ENCODE measurements around the gene SCO2.

SCO2 gene

DNA sequence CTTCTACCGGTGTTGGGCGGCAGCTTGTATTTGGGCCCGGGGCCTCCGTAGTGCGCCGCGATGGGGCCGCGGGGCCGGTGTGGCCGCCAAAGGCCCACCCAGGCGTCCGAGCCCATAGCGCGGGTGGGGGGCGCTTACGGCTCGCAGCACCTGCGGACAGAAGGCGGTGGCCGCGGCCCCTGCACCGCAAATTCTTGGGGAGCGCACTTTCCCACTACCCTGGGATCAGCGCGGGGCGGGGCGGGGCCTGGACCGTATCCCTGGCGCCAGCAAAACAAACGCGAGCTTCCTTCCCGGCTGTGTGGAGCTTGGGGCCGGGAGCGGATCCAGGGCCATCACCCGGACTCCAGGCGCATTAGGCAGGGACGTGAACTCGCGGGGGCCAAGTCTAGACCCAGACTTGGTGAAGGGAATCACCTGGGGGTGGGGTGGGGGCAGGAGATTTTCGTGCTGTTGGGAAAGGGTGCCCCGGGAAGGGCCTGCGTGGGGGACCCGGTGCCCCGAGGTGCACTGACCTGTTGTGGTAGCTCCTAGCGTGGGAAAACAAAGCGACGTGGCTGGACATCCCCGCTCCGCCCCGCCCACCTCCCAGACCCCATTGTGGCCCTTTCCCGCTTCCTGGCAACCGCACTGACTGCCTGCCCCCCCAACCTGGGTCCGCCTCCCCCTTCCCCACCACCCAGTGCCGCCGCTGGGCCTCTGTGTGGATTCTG, 6.7 kb upstream of the SCO2 start:
- peak; percentile 79 for DNase-seq (ENCODE audit: low spot score)

GRCh38 chr22:50531546-50531961, 6.2 kb upstream of the SCO2 start:
- DNase-seq (ENCODE audit: low spot score), result no peak

- DNase-seq (ENCODE audit: low spot score), result no peak
These were observed 5.6 kb upstream of the SCO2 start for GRCh38 chr22:50530877-50531545.

- no peak for DNase-seq (ENCODE audit: low spot score)
These were observed 5.1 kb upstream of the SCO2 start for GRCh38 chr22:50530580-50530876.

DNA sequence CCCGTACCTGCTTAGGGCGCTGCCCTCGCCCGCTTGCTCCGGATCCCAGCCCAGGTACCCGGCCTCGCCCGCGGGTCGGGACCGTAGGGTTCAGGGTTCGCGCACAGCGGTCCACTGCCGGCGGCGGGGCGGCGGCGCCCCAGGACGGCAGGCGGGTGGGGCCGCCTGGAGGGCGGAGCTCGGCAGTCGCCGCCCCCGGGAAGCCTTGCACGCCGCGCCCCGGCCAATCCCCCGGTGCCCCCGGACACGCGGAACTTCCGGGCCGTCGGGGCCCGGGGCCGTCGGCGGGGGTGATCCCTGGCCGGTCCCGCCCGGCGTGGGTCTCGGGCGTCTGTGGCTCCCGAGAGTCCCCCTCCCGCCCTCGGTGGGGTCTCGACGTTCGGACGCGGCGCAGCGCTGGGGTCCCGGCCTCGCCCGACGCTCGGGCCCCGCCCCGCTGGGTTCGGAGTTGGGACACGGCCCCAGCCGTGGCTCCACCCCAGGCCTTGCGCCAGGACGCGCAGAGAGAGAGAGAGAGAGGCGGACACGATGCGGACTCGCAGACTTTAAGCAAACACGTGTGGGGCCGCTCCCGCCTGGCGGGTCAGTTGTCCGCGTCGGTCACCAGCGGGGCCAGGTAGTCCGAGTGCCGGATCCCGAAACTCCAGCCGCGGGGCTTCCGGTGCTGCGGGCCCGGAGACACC, 4.6 kb upstream of the SCO2 start, which contains the start of gene TYMP:
TYMP (minus strand) TSS at position 116 of the 683 bp plus-strand sequence. CDS start 303 bp downstream, outside the sequence.
- no peak for DNase-seq (ENCODE audit: low spot score)

DNA sequence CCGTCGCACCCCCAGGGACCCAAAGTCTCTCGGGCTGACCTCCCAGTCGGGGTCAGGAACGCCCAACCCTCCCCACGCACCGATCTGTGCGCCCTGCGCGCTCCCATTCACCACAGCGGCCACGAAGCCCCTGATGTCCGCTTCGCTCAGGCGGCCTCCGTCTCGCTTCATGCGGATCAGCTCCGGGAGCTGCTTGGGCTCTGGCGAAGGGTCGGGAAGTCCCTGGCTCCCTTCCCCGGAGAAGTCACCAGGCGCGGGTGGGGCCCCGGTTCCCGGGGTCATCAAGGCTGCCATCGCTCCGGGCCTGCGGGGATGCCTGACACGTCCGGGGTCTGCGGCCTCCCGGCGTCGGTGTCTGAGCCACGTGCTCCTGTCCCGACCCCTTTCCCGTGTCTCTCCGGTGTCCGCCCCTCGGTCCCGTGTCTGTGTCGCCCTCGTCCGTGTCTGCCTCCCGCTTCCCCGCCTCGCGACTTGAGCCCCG, 4.1 kb upstream of the SCO2 start:
- no peak for DNase-seq (ENCODE audit: low spot score)

DNA sequence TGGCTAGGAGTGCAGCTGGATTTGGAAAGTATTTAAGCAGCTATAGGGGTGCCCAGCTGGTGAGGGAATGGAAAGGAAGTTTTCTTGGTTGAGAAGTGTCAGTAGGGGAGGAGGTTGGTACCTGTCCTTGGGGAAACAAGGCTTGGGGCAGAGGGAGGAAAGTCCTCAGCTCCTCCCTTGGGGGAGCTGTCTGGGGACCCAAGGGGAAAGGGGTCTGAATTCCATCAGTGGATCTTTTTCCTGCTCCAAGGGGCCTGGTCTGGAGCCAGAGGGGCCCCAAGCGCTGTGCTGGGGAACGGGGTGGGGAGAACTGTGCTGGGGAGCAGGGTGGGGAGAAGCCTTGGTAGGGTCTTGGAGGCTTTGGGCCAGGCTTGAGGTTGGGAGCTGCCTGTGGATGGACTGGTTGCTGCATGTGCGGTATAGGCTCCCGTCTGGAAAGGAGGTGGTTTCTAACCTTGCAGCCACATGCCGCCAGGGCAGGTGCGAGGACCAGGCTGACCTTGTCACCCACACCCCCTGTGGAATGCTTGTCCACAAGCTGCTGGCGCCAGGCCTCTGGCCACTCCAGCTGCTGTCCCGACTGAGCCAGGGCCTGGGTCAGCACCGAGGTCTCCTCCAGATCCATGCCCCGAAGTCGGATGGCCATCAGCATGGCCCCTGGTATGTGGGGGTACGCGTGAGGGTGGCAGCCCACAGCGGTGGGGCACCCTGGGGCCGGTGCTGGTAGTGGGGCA, 3.5 kb upstream of the SCO2 start:
- no peak for DNase-seq (ENCODE audit: low spot score)

GRCh38 chr22:50527921-50528681, 2.7 kb upstream of the SCO2 start:
- DNase-seq (ENCODE audit: low spot score), result no peak

GRCh38 chr22:50526834-50527801, 1.7 kb upstream of the SCO2 start:
- peak; percentile 98 for DNase-seq (ENCODE audit: low spot score)

GRCh38 chr22:50526108-50526833, 873 bp upstream of the SCO2 start:
- DNase-seq (ENCODE audit: low spot score), result peak; percentile 88

DNA sequence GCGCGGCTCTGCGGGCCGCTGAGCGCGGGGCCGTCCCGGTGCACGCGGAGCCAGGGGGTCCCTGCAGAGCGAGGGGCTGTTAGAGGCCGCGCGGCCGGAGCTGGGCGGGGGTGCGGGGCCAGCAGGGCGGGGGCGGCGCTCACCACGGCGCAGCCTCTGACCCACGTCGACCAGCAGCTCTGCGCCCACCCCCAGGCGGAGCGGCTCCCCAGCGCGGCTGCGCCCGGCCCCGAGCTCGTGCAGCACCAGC, 385 bp upstream of the SCO2 start:
- no peak for DNase-seq (ENCODE audit: low spot score)

DNA sequence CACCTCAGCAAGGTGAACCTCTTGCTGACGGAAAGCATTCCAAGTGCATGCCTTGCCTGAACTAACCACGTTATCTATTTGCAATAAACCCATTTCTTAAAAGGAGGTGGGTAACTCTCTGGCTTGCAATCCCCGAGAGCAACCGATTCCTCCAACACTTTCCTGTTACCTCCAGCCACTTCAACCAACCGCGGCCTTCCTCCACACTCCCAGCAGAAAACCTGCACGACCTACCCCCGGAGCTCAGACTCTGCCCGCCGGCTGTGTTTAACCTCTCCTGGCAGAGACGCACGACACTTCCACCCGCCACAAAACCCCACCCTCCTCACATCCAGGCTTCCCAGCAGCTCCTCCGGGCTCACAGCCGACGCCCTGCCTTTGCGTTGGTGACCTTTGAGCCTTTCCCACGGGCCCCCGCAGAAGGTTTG, 708 bp downstream of the SCO2 start:
- peak; percentile 76 for DNase-seq (ENCODE audit: low spot score)

GRCh38 chr22:50523806-50524675, 1.4 kb downstream of the SCO2 start:
- no peak for DNase-seq (ENCODE audit: low spot score)

DNA sequence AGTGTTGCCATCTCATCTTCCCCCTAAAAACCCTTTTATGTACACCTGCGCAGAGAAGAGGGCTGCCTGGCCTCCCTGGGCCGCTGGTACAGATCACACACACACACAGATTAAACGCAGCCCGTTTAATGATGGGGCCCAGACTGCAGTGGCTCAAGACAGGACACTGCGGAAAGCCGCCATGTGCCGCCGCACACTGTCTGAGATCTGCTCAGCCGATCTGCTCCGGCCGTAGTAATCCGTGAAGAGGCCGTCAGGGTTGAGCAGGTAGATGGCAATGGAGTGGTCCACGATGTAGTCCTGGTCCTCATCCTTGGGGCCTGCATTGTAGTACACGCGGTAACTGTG, 2.0 kb downstream of the SCO2 start:
- no peak for DNase-seq (ENCODE audit: low spot score)

DNA sequence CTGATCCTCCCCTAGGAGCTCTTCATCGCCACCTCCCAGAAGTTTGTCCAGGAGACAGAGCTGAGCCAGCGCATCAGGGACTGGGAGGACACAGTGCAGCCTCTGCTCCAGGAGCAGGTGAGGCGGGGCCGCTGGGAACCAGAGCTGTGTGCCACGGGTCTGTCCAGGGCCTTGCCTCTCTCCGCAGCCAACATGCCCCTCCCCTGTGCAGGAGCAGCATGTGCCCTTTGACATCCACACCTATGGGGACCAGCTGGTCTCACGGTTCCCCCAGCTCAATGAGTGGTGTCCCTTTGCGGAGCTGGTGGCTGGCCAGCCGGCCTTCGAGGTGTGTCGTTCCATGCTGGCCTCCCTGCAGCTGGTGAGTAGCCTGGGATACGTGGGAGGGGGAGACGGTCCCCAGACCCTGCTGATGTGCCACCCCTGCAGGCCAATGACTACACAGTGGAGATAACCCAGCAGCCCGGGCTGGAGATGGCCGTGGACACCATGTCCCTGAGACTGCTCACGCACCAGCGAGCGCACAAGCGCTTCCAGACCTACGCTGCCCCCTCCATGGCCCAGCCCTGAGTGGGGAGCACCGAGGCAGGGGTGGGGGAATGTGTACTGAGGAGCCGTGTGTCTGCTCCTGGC, 2.5 kb downstream of the SCO2 start:
- no peak for DNase-seq (ENCODE audit: low spot score)

DNA sequence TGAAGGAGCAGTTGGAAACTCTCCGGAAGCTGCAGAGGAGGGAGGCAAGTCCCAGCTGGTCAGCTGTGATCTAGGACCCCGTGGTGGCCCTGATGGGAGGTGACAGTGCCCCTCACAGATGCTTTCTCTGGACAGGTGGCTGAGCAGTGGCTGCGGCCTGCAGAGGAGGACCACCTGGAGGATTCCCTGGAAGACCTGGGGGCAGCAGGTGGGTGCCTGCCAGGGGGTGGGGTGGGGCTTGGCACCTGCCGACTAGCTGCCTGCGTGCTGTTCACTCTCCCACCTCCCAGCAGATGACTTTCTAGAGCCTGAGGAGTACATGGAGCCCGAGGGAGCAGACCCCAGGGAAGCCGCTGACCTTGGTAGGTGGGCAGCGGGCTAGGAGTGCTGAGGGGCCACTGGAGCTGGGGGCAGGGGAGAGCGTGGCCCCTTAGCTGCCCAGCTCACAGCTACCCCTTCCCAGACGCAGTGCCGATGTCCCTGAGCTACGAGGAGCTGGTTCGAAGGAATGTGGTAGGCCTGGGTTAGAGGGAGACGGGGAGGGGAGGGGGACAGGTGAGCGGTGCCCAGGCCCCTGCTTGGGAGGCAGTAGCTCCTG, 3.1 kb downstream of the SCO2 start:
- DNase-seq (ENCODE audit: low spot score), result no peak

- no peak for DNase-seq (ENCODE audit: low spot score)
These were observed 3.7 kb downstream of the SCO2 start for GRCh38 chr22:50521710-50522109.

DNA sequence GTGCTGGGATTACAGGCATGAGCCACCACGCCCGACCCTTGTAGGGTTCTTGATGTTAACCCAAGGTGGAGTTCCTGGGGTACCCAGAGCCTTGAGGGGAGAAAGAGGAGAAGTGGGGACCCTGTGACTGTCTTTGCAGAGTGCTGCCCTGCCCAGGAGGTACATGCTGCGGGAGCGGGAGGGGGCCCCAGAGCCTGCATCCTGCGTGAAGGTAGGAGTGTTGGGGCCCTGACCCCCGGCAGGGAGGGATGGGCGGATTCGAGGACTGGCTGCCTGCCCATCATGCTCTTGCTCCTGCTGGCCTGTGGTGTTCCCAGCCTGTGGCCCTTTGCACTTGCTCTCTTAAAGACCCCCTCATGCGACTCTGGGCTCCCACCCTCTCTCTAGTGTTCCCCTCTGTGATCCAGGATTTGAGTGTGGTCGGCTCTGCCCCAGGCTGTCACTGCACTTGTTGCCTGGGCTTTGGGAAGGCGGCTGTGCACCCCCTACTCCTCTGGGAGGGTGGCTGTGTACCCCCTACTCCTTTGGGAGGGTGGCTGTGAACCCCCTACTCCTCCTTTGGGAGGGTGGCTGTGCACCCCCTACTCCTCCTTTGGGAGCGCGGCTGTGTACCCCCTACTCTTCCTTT, 4.5 kb downstream of the SCO2 start:
- DNase-seq (ENCODE audit: low spot score), result no peak

Data from HuH-7 (cell line).